LNCAP (cell line): ENCODE measurements around the gene GPHB5.

ENCODE experiments used
- TF ChIP-seq, protein P1 (sequence below): fragments of 450-650 bp; IDR thresholded peaks from 2 replicates; pipeline ENCODE4 v1.5.1; 2017; ENCODE audit warnings: mild to moderate bottlenecking

Gene GPHB5

DNA sequence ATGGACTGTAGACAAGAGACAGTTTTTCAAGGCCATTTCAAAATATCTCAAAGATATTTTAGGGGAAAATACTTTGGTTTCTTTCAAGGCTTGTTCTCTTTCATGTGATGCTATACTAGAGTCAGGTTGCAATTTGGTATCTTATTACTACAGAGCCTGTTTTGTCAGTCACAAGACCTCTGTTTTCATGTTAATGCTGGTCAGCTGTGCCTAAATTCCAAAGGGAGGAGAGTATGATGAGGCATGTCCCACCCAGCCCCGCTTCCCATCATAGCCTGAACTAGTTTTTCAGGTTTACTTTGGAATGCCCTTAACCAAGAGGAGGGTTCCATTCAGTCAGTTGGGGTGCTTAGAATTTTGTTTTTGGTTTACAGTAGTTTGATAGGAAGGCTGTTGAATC, 52.6 kb downstream of the GPHB5 start:
- TF ChIP-seq, protein P1, sequence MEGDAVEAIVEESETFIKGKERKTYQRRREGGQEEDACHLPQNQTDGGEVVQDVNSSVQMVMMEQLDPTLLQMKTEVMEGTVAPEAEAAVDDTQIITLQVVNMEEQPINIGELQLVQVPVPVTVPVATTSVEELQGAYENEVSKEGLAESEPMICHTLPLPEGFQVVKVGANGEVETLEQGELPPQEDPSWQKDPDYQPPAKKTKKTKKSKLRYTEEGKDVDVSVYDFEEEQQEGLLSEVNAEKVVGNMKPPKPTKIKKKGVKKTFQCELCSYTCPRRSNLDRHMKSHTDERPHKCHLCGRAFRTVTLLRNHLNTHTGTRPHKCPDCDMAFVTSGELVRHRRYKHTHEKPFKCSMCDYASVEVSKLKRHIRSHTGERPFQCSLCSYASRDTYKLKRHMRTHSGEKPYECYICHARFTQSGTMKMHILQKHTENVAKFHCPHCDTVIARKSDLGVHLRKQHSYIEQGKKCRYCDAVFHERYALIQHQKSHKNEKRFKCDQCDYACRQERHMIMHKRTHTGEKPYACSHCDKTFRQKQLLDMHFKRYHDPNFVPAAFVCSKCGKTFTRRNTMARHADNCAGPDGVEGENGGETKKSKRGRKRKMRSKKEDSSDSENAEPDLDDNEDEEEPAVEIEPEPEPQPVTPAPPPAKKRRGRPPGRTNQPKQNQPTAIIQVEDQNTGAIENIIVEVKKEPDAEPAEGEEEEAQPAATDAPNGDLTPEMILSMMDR: no peak
